IPS-NIHi7 (cell line): Measurements from ENCODE around the gene TUBE1.
A peak's percentile ranks its signal among the peaks of the same experiment; 100 is the strongest.

Experiments
- DNase-seq: peaks from one replicate; pipeline ENCODE4 v3.0.0; 2012; ENCODE audit warnings: mixed read lengths; ENCODE audit errors: extremely low spot score

Gene TUBE1

DNA sequence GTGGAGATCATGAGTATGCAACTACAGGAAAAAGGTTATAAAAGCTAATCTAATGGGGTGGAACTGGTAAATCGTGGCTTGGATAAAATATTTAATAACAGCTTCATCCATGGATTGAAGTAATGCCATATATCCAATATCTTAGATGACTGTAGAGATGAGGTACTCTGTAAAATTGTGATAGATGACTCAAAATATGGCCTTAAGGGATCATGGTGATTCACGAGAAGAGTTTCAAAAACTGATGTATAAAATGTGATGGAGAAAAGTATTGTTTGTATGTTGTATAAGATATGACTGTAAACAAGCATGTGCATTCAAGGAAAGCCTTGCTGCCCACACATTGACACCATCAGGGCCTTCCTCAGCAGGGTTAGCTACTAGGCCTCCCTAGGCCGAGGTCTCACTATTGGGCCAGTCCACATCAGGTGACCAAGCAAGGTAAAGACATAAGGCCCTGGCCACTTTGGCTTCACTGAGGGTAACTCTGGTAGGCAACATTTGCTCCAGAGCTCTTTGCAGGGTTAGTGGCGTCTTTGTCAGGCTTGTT lies 51.1 kb downstream of the TUBE1 start:
- no peak for DNase-seq

DNA sequence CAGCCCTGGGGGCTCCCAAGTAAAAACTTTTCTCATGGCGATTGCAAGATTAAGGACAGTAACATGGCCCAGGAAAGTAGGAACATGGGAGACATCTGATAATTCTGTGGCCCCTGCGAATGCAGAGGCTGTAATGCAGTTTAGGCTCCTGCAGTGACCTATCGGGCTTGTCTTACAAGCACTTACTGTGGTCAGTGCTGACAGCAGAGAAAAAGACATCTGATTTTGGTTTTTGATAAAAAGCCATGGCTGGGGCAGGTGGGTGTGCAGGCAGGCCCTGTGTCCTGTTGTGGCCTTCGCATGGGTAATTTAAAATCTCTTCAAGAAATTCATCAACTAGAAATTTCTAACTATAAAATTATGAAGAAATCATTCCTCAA lies 52.7 kb downstream of the TUBE1 start:
- DNase-seq, result no peak

DNA sequence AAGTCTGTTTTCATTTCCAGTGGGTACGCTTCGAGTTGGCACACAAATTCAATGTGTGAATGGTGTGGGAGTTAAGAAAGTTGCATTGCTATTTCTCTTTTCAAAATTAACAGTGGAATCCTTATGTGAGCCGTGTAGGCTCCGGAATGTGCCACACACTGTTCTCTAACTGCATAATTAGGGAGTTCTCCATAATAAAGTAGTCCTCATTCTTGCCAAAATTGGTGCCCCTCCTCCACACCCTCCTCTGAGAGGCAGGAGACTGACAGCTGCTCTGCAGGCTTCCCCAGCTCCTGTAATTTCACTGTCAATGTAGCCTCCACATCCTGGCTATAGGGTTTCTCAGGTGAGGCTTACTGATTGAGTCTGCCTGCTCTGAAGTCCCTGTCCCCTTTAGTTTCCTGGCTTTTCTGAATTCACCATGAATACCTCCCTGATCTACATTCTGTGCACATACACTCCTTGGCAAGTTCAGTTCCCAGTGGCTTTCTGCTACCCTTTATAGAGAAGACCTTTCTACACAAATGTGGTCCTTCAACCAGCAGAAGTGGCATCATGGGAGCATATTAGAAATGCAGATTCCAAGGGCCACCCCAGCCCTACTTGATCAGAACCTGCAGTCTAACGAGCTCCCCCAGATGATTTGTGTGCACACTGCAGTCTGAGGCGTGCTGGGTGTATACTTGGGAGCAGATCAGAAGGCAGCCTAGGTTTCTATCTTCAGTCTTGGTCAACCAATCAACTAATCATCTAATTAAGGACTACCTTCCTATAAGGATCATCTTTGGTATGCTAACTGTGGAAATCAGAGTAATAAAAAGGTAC lies 53.3 kb downstream of the TUBE1 start:
- no peak for DNase-seq

DNA sequence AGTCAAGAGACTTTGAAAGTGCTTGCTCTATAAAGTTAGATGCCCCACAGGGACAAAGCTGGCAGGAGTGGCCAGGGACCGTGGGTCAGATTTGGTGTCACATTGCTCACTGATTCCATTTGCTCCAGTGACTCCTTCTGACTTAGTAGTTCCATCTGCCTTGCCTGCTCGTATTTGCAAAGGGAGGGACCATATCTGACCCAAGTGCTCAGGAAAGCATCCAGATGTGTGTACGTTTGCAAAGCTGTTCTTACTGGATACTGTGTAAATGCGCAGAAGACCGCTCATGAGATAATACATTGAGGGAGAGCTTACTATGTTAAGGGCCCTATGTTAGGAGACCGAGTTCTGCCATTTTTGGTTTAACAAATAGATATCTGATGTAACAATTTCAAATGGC lies 54.6 kb downstream of the TUBE1 start:
- DNase-seq, result no peak

GRCh38 chr6:112031960-112032359 lies 55.3 kb downstream of the TUBE1 start:
- DNase-seq, result no peak

DNA sequence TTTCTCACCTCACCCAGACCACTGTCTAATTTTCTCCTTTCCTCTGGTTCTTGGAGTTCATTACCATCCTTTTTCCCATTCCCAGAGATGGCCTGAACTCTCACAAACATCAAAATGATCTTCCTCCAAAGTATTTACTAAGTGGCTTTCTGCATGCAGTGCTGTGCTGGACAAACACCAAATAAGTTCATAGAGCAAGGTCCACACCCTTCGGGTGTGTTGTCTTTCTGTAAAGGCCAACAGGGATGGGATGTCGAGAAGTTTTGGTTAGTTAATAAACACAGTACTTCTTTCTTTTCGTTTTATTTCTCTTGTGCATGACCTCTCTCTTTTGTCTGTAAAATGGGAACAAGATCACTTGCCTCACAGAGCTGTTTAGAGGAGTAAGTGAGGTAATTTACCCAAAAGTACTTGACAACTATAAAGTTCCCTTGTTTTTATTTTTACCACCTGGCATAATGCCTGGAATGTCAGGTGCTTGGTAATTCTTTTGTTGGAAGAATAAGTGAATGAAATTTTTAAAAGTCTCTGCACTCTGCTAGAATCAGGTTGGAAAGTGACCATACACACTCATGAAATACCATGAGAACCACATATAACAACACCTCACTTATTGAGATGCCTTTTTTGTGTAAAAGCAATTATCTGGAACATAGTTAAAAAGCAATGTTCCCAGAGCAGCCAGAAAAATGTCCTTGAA lies 56.2 kb downstream of the TUBE1 start:
- no peak for DNase-seq

DNA sequence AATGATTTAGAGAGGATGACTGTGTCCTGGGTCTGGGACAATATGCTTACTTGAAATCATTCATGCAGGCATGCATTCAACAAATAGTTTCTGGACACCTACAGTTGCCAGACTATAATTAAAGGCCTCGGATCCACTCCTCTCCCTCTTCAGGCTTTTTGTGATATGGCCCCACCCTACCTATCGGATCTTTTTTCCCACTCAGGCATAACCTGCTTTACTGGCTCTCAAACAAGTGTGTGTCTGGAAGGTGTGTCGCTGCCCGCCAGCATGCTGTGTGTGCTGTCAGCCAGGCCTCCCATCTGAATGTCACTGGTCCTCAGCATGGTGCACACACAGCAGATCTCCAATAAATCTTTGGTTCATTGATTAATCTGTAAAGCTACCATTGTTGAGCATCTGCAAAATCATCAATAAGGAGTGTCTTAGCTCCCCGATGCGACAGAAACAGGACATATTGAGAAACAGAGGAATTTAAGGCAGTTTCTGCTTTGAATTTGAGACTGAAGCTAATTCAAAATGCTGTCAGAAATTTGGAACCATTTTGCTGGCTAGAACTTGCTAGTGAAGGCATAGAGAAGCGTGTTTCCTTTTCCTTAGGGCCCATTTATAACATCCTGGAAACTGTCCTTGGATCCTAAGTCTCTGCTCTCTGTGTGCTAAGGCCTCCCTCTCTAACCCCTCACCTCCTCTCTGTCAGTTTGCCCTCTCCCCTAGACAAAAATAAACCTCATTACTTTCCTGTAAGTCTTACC lies 56.9 kb downstream of the TUBE1 start:
- no peak for DNase-seq

DNA sequence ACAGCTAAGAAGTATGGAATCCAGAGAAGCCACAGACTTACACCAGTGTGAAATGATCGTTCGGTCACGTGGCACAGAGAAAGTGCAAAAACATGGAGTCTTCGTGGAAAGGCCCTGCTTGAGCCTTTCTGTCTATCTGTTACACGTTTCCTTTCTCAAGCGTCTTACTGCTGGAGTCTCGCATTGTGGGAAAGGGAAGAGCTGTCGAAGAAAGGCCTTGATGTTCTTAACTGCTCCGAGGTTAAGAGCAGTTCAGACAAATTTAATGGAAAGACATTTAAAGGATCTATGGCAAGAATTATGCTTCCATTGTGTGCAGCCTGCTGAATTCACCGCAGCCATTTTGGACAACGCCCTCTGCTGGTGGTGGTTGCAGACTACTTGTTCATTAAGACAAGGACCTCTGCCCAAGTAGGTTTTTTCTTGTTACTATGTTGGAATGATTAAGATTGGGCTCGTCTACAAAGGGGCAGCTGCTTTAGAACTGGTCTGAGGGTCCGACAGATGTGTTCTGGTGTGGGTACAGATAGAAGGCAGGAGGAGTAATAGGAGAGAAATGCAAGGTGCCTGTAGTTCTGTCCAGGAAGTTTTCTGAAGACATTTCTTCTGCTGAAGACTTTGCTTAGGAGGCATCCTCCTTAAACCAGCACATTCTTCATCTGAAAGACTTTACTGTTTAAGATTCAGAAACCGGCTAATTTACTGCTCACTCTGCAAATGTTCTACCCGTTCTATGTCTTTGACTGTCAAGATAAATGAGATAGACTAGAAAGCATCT lies 58.0 kb downstream of the TUBE1 start:
- peak; percentile 75 for DNase-seq

DNA sequence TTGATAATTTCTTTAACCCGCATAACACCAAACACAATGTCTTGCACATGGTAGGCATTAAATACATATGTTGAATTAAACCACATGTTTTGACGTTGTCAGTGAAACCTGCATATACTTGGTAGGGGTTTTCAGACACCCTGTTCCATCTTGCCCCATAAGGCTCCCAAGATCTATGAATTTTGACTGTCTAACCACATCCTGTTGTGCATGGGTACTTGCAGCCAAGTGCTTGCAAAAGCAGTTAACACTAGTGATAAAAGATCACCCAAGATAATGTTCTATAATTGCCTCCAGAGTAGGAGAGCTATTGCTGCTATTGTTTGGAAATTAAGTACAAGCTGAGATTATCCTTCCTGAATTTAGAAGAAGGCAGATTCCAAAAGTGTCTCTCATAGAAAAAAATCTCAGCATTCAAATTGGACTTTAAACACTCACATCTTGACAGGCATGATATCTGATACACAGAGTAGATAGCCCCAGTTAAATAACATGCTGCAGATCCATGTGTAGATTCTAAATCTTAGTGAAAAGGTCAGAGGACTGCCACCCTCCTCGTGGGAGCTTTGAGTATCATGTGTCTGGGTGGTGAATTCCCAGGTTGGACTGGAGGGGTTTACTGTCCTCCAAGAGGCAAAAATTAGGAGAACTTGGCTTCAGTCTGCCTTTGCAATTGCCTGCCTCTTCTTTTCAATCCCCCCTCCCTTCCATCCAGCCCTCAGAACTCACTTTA lies 59.2 kb downstream of the TUBE1 start:
- DNase-seq, result no peak

DNA sequence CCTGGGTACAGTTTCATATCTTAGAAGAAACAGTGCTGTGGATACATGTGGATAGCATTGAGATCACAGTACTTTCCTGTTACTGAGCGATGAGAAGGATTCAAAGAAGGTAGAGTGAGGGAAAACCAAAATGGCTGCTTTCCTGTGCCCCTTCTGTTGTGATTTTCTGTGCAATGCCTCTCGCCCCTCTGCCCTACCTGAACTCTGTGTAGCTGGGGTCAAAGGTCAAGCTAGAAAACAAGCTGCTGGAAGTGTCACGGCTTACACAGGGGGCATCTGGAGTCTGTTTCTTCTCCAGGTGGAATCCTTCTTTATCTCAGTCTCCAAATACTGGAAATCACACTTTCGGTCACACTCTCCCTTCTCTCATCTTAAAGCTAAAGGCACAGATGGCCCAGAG lies 60.3 kb downstream of the TUBE1 start:
- DNase-seq, result no peak

- DNase-seq, result no peak
Observed at GRCh38 chr6:112024464-112024863, 62.8 kb downstream of the TUBE1 start.

- no peak for DNase-seq
Observed at GRCh38 chr6:112022749-112023148, 64.5 kb downstream of the TUBE1 start.

- no peak for DNase-seq
Observed at GRCh38 chr6:112021691-112022310, 65.5 kb downstream of the TUBE1 start.
